ENCODE data around the gene PLVAP.

PLVAP gene

DNA sequence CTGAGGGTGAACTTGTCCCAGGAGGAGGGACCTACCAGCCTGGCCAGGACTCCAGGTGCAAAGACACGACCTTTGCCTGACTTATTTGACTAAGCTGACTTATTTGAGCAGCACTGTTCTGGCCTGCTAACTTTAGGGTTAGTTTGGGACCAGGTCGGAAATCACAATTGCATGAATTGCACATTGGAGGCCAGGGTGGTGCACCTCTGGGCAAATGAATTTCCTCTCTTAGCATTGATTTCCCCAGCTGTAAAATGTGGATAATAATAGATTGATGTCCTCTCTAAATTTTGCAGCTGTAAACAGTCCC lies 29.7 kb upstream of the PLVAP start:
- TF ChIP-seq ARNT (IDR thresholded peaks at IDR 0.05) (no peak), ZNF384 (IDR thresholded peaks at IDR 0.05) (no peak), TARDBP (IDR thresholded peaks at IDR 0.05) (no peak), LEF1 (IDR thresholded peaks at IDR 0.05; ENCODE audit: borderline replicate concordance) (no peak), BHLHE40 (IDR thresholded peaks at IDR 0.05; ENCODE audit: borderline replicate concordance) (no peak), SUZ12 (IDR thresholded peaks at IDR 0.05) (no peak), SP1 (IDR thresholded peaks at IDR 0.05) (no peak), L3MBTL2 (conservative IDR thresholded peaks at IDR 0.05) (no peak), FOXM1 (IDR thresholded peaks at IDR 0.05; ENCODE audit: borderline replicate concordance) (no peak), NFRKB (IDR thresholded peaks at IDR 0.05) (no peak)
- ChIA-PET POLR2A (interaction anchor here (3.2 kb wide), 1 partner anchor 12 kb away, joined by 25 read pairs; the partner anchor contains the start of gene MVB12A), CTCF (no interaction called here)
- DNase-seq (ENCODE audit: extremely low spot score): no peak

DNA sequence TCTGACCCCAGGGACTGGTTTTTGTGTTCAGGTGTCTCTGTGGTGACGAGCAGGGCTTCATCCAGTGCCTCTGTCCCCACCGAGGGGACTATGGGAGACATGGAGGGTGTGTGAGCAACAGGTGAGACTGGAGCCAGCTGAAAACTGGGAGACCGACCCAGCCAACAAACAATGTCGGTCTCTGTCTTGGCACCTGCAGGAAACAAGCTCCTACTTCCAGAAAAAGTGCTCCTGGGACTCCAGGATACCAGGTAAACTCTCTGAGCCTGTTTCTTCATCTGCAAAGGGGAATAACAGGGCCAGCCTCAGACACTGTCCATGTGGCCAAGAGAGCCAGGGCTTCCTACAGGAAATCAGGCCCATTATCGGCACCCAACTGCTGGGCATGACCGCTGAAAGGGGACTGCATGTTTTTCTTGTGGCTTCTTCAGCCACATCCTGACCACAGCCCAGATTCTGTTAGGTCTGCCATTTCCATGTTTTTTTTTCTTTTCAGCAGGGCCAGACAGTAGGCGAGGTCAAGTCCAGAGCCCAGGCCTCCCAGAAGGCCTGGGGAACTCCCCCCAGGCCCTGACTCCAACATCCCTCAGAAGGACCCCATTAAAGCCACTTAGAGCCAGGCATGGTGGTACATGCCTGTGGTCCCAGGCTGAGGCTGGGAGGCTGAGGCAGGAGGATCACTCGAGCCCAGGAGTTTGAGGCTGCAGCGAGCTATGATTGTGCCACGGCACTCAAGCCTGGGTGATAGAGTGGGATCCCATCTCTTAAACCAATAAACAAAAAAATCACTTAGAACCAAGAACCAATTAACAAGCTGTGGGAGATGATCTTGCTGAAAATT lies 29.1 kb upstream of the PLVAP start:
- ChIA-PET CTCF (interaction anchor here (0.9 kb wide), 1 partner anchor 13 kb away, joined by 4 read pairs; the partner anchor contains the start of gene MVB12A), POLR2A (interaction anchor here (3.2 kb wide), 1 partner anchor 13 kb away, joined by 25 read pairs; the partner anchor contains the start of gene MVB12A)
- no peak for DNase-seq (ENCODE audit: extremely low spot score)
- TF ChIP-seq, protein P1, sequence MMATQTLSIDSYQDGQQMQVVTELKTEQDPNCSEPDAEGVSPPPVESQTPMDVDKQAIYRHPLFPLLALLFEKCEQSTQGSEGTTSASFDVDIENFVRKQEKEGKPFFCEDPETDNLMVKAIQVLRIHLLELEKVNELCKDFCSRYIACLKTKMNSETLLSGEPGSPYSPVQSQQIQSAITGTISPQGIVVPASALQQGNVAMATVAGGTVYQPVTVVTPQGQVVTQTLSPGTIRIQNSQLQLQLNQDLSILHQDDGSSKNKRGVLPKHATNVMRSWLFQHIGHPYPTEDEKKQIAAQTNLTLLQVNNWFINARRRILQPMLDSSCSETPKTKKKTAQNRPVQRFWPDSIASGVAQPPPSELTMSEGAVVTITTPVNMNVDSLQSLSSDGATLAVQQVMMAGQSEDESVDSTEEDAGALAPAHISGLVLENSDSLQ (IDR thresholded peaks at IDR 0.05): no peak
- TF ChIP-seq TARDBP (IDR thresholded peaks at IDR 0.05) (no peak), FOXA1 (IDR thresholded peaks at IDR 0.05) (no peak), CTBP1 (IDR thresholded peaks at IDR 0.05; ENCODE audit: borderline replicate concordance) (no peak), BHLHE40 (IDR thresholded peaks at IDR 0.05; ENCODE audit: borderline replicate concordance) (no peak), SUZ12 (IDR thresholded peaks at IDR 0.05) (no peak), L3MBTL2 (conservative IDR thresholded peaks at IDR 0.05) (no peak), NFRKB (IDR thresholded peaks at IDR 0.05) (no peak), SP1 (IDR thresholded peaks at IDR 0.05) (no peak), HDGF (IDR thresholded peaks at IDR 0.05; ENCODE audit: borderline replicate concordance) (no peak), ZNF384 (IDR thresholded peaks at IDR 0.05) (no peak), ARNT (IDR thresholded peaks at IDR 0.05) (no peak), ELF4 (IDR thresholded peaks at IDR 0.05) (no peak), LEF1 (IDR thresholded peaks at IDR 0.05; ENCODE audit: borderline replicate concordance) (no peak), FOXK2 (IDR thresholded peaks at IDR 0.05) (no peak), FOXM1 (IDR thresholded peaks at IDR 0.05; ENCODE audit: borderline replicate concordance) (no peak)

DNA sequence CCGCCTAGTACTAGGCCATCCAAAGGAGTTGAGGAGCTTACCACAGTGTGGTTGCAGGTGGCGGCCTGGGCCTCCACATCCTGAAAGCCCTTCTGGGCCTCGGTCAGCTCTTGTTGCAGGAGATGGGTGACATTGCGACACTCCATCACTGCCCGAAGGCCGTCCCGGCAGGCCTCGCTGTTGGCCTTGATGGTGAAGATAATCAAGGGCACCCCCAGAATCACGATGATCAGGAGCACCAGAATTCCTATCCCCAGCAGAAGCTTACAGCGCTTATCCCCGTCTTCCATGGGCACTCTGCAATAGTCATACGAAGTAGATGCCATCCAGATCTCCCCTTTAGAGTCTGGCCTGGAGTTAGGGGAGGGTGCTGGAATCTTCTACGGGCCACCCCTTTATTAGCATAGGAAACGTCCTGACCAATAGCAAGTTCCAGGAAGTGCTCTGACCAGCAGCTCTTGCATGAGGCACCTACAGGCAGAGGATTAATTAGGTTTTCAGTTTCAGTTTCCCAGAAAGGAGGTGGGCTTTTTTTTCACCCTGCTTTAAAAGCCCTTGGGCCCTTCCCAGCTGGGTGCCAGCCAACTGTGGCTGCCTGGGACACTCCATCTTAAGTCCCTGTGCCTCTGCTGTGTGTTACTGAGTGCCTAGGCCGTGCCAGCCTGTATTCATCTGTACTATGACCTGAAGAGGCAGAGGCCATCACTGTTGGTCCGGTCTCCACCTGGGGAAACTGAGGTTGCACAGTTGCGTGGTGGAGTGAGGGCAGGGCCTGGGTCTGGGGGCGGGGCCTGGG lies 28.3 kb upstream of the PLVAP start, which contains the start of gene BST2:
BST2 (minus strand) TSS at position 381 of the 796 bp plus-strand sequence; CDS start at position 326, 55 bp downstream.
- TF ChIP-seq, protein P1 (IDR thresholded peaks at IDR 0.05): no peak
- TF ChIP-seq BHLHE40 (IDR thresholded peaks at IDR 0.05; ENCODE audit: borderline replicate concordance) (no peak), ZNF384 (IDR thresholded peaks at IDR 0.05) (no peak), ELF4 (IDR thresholded peaks at IDR 0.05) (no peak), ARNT (IDR thresholded peaks at IDR 0.05) (no peak), SUZ12 (IDR thresholded peaks at IDR 0.05) (no peak), FOXK2 (IDR thresholded peaks at IDR 0.05) (no peak), FOXM1 (IDR thresholded peaks at IDR 0.05; ENCODE audit: borderline replicate concordance) (no peak), TARDBP (IDR thresholded peaks at IDR 0.05) (no peak), NFRKB (IDR thresholded peaks at IDR 0.05) (no peak), CTBP1 (IDR thresholded peaks at IDR 0.05; ENCODE audit: borderline replicate concordance) (no peak), LEF1 (IDR thresholded peaks at IDR 0.05; ENCODE audit: borderline replicate concordance) (no peak), HDGF (IDR thresholded peaks at IDR 0.05; ENCODE audit: borderline replicate concordance) (no peak), SP1 (IDR thresholded peaks at IDR 0.05) (no peak), L3MBTL2 (conservative IDR thresholded peaks at IDR 0.05) (no peak), FOXA1 (IDR thresholded peaks at IDR 0.05) (no peak)
- POLR2A ChIA-PET: interaction anchor here (0.6 to 3.2 kb wide), 2 partner anchors 14 to 21 kb away, joined by 3 to 25 read pairs; partner anchors contain the start of gene MVB12A

DNA sequence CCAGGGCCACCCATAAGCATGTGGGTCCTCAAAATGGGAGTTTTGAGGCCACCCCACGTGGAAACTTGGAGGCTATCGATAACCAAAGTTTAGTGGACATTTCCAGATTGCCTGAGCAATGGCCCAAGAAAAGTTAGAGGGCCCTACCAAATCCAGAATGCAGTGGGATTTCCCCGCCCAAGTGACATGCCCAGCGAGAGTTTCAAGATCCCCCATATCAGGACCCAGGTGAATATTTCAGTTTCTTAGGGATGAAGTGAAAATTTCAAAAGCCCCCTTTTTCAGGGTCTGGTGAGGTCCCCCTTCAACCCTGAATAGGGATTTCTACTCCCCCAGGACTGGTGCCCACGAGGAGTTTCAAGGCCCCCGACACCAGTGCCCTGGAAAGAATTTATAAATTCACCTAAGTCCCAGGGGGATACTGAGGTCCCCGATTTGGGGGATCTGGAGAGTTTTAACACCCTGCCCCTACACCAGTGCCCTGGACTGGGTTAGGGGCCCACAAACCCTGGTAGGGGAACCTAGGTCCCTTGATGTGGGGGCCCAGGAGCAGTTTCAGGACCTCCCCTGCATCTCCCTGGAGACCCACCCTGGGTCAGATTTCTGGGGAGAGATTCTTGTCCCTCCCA lies 27.6 kb upstream of the PLVAP start:
- TF ChIP-seq FOXM1 (IDR thresholded peaks at IDR 0.05; ENCODE audit: borderline replicate concordance) (no peak), ARNT (IDR thresholded peaks at IDR 0.05) (no peak), SUZ12 (IDR thresholded peaks at IDR 0.05) (no peak), FOXK2 (IDR thresholded peaks at IDR 0.05) (no peak)
- ChIA-PET POLR2A (interaction anchor here (0.6 to 3.2 kb wide), 2 partner anchors 15 to 22 kb away, joined by 3 to 25 read pairs; partner anchors contain the start of gene MVB12A), CTCF (interaction anchor here (0.9 kb wide), 2 partner anchors 15 to 61 kb away, joined by 4 read pairs; partner anchors contain the start of gene MVB12A)
- DNase-seq (ENCODE audit: extremely low spot score): no peak

More for the DNA sequence above, 28.3 kb upstream of the PLVAP start, which contains the start of gene BST2:
- DNase-seq (ENCODE audit: extremely low spot score): peak; percentile 6
- CTCF ChIA-PET: interaction anchor here (0.9 kb wide), 2 partner anchors 14 to 60 kb away, joined by 4 read pairs; partner anchors contain the start of gene MVB12A

DNA sequence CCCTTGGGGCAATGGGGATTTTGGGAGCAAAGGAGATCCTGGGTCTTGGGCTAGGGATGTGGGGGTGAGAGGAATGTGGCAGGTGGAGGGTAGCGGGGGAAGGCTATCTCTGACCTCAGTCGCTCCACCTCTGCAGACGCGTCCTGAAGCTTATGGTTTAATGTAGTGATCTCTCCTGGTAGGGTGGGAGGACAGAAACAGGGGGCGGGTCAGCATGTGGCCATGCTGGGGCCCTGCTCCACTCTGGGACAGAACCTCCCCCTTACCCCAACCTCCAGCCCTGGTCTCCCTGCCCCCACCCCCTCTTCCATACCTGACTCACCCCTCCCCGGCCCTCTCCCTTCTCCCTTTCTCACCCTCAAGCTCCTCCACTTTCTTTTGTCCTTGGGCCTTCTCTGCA lies 26.9 kb upstream of the PLVAP start:
- CTCF ChIA-PET: interaction anchor here (0.6 kb wide), 1 partner anchor 47 kb away, joined by 4 read pairs; no protein-coding TSS in a partner anchor
- DNase-seq (ENCODE audit: extremely low spot score): peak; percentile 3
- POLR2A ChIA-PET: interaction anchor here (1.1 to 2.0 kb wide), 3 partner anchors 9 to 15 kb away, joined by 3 to 13 read pairs (median 11); partner anchors contain the start of gene MVB12A
- TF ChIP-seq LEF1 (IDR thresholded peaks at IDR 0.05; ENCODE audit: borderline replicate concordance) (no peak), CTBP1 (IDR thresholded peaks at IDR 0.05; ENCODE audit: borderline replicate concordance) (no peak), ELF4 (IDR thresholded peaks at IDR 0.05) (no peak), ZNF384 (IDR thresholded peaks at IDR 0.05) (no peak), FOXA1 (IDR thresholded peaks at IDR 0.05) (no peak), ARNT (IDR thresholded peaks at IDR 0.05) (no peak), TARDBP (IDR thresholded peaks at IDR 0.05) (no peak), HDGF (IDR thresholded peaks at IDR 0.05; ENCODE audit: borderline replicate concordance) (no peak), NFRKB (IDR thresholded peaks at IDR 0.05) (no peak), FOXM1 (IDR thresholded peaks at IDR 0.05; ENCODE audit: borderline replicate concordance) (no peak)
- TF ChIP-seq, protein P1 (IDR thresholded peaks at IDR 0.05): no peak

Measured in HEK293T (cell line).